PC-9 (cell line): ENCODE measurements around the gene ADRB1.

Experiments used
- CTCF ChIP-seq: fragments of 200-600 bp; sonication (generic); conservative IDR thresholded peaks from 2 replicates; pipeline ENCODE4 v1.6.1; 2017; ENCODE audit warnings: mixed run types, antibody characterized with exemption, mild to moderate bottlenecking, moderate library complexity
- EZH2 ChIP-seq: fragments of 200-600 bp; sonication (generic); IDR thresholded peaks from 2 replicates; pipeline ENCODE4 v1.8.0; 2017; ENCODE audit warnings: antibody characterized with exemption, low read depth

GRCh38 chr10:114044247-114045135 lies 825 bp downstream of the ADRB1 start:
- TF ChIP-seq CTCF (no peak), EZH2 (no peak)
